Gastrocnemius medialis (tissue), 4 donors: ENCODE data around the gene MEMO1.

Experiments used
- POLR2A ChIP-seq, 2 donors: fragments of 450-650 bp; IDR thresholded peaks; one replicate each; pipeline ENCODE4 v1.6.1; 2017; ENCODE audit warnings: antibody characterized with exemption in 2 of 2, mild to moderate bottlenecking in 2 of 2, moderate library complexity in 2 of 2
- TF ChIP-seq, protein P1 (sequence below), 5 experiments: fragments of 450-650 bp in 3 of 5; fragments of 200-600 bp in 2 of 5; sonication (generic) in 2 of 5; IDR thresholded peaks in 4 of 5; conservative IDR thresholded peaks in 1 of 5; 1 replicate in 4 of 5; 2 replicates in 1 of 5; pipeline ENCODE4 v1.5.1; 2016 to 2019; ENCODE audit warnings: antibody characterized with exemption in 5 of 5, mild to moderate bottlenecking in 3 of 5, moderate library complexity in 3 of 5

DNA sequence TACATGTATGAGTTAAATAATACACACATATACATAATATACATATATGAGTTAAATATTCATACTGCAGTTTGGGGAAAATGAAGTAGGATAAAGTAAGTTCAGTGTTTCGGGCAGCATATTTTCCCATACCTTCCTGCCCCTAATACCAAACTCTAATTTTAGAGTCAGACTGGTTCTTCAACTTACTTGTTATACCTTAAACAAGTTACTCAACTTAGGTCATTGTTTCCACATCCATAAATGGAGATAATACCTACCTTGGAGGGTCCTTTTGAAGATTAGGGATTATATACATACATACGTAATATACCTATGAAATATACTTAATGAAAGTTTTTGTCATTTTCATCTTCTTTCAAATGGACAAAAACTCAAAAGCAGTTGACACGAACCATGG, 8.4 kb downstream of the MEMO1 start:
- TF ChIP-seq, protein P1, sequence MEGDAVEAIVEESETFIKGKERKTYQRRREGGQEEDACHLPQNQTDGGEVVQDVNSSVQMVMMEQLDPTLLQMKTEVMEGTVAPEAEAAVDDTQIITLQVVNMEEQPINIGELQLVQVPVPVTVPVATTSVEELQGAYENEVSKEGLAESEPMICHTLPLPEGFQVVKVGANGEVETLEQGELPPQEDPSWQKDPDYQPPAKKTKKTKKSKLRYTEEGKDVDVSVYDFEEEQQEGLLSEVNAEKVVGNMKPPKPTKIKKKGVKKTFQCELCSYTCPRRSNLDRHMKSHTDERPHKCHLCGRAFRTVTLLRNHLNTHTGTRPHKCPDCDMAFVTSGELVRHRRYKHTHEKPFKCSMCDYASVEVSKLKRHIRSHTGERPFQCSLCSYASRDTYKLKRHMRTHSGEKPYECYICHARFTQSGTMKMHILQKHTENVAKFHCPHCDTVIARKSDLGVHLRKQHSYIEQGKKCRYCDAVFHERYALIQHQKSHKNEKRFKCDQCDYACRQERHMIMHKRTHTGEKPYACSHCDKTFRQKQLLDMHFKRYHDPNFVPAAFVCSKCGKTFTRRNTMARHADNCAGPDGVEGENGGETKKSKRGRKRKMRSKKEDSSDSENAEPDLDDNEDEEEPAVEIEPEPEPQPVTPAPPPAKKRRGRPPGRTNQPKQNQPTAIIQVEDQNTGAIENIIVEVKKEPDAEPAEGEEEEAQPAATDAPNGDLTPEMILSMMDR (IDR thresholded peaks at IDR 0.05 in 4 of 5, conservative IDR thresholded peaks at IDR 0.05 in 1 of 5) = no peak
- TF ChIP-seq POLR2A (IDR thresholded peaks at IDR 0.05) = no peak
